ENCODE data around the gene POLR2B. TPM values are rescaled to one million over a fixed set of nuclear protein-coding genes. Genes with fewer than 3 reads are reported as not detected.
A peak's percentile ranks its signal among the peaks of the same experiment; 100 is the strongest.

POLR2B gene
- total and polyA plus RNA-seq, 2 of the 4 experiments (the other 2 are of a cell fraction) = 74.0 to 106 TPM

DNA sequence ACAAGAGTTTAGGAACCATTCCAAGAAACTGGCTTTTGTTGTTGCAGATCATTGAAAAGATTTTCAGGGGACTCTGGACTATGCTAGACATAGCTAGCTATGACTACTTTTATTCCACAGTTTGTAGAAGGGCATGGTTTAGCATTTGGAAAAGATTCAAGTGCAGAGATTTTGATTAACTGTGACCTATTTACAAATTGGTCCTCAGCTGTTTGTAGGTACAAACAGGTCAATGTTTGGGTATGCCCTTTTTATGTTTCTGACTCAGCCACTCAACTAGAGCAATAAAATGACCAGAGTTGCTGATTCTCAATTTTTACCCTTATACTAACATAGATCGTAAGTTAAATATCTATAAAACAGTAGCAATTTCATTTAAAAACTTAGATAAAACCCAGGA lies 84.8 kb downstream of the POLR2B start:
- H2BK20ac ChIP-seq (ENCODE audit: low read depth, low read length) = peak overlapping the region; percentile 88
- H3K4me3 ChIP-seq (ENCODE audit: insufficient read depth, low read depth, low read length) = no peak overlapping the region
- H3K9me3 ChIP-seq (ENCODE audit: control insufficient read depth, insufficient read depth, low read length) = no peaks in the 10 kb centered on the region
- no peak overlapping the region for H2AK5ac ChIP-seq (ENCODE audit: low read depth, low read length)
- no CpG with 5 or more reads among the region's 1 CpG for WGBS, 2 experiments (ENCODE audit: extremely low coverage in 2 of 2, insufficient read length in 1 of 2)
- ATAC-seq (ENCODE audit: low read depth) = no peak
- H3K14ac ChIP-seq (replicated peaks; ENCODE audit: low read depth, low read length) = peak overlapping the region; percentile 84; the same call in 1 of the 2 replicates
- no peak overlapping the region for H3K27ac ChIP-seq (ENCODE audit: insufficient read depth, low read length)
- no TSS peak for BruUV-seq (replicated peaks)
- peak overlapping the region; percentile 94; the same call in 1 of the 2 replicates for H3K4ac ChIP-seq (ENCODE audit: low read depth, low read length)
- no peak overlapping the region for H2AK9ac ChIP-seq (replicated peaks; ENCODE audit: low read depth, low read length, poor library complexity)
- no peaks in the 10 kb centered on the region for H3K27me3 ChIP-seq (ENCODE audit: control insufficient read depth, insufficient read depth, low read length)
- H2BK5ac ChIP-seq (ENCODE audit: low read depth, low read length, poor library complexity, severe bottlenecking) = peak overlapping the region; percentile 51
- no peak overlapping the region for H3K9ac ChIP-seq (ENCODE audit: low read depth, low read length)
- no peak overlapping the region; the same call in 1 of the 2 replicates for H4K5ac ChIP-seq (ENCODE audit: low read depth, low read length)
- H2BK120ac ChIP-seq (ENCODE audit: low read depth, low read length) = peak overlapping the region; percentile 85
- H3K56ac ChIP-seq (ENCODE audit: extremely low read depth, insufficient read depth, low read length) = no peak overlapping the region
- in situ Hi-C loops (cut with MboI; ENCODE audit: low sequenced_read_pairs) (no loop called here), intact Hi-C loops (cut with micrococcal nuclease) (no loop called here), dilution Hi-C loops (cut with HindIII; ENCODE audit: low sequenced_read_pairs, unreplicated experiment) (no loop called here)
- TF ChIP-seq ELK1 (IDR thresholded peaks at IDR 0.05; ENCODE audit: borderline replicate concordance, low read depth, low read length) (no peak), MAZ (IDR thresholded peaks at IDR 0.05; ENCODE audit: borderline replicate concordance, low read depth, low read length) (no peak), RAD21 (IDR thresholded peaks at IDR 0.05; ENCODE audit: low read length) (no peak), RCOR1 (IDR thresholded peaks at IDR 0.05; ENCODE audit: insufficient replicate concordance, low read length) (no peak), MAFK (IDR thresholded peaks at IDR 0.05; ENCODE audit: low read depth, low read length) (no peak), NFE2L2 (IDR thresholded peaks at IDR 0.05; ENCODE audit: low read depth, low read length) (no peak), FOS (IDR thresholded peaks at IDR 0.05; ENCODE audit: low read depth, low read length) (no peak), SMC3 (IDR thresholded peaks at IDR 0.05; ENCODE audit: low read depth, low read length) (no peak), MXI1 (IDR thresholded peaks at IDR 0.05; ENCODE audit: borderline replicate concordance, low read depth, low read length) (no peak), CHD1 (IDR thresholded peaks at IDR 0.05; ENCODE audit: low read depth, low read length) (no peak)
- peaks cover 3 to 67% of the 10 kb centered on the region in 2 experiments for H3K79me1 ChIP-seq (ENCODE audit: low read depth in 1 of 2, low read length in 2 of 2)
- no peak overlapping the region for H3K18ac ChIP-seq (ENCODE audit: low read depth, low read length)
- H4K91ac ChIP-seq (ENCODE audit: insufficient read depth, low read depth, low read length) = peak overlapping the region; percentile 82; the same call in 1 of the 2 replicates
- DNase-seq = no peak
- peaks cover 6% of the 10 kb centered on the region for H4K20me1 ChIP-seq (ENCODE audit: insufficient read depth, low read length)
- peaks cover 25% of the 10 kb centered on the region for H3K4me1 ChIP-seq (ENCODE audit: control insufficient read depth, insufficient read depth, low read length)
- peaks cover 20% of the 10 kb centered on the region for H3K9me1 ChIP-seq (ENCODE audit: insufficient read depth, low read length)
- H4K8ac ChIP-seq (ENCODE audit: low read depth in 2 of 2, low read length in 2 of 2) = peak overlapping the region; percentile 17 to 75; a peak in 1 of 4 replicates
- no peaks in the 10 kb centered on the region for H3K36me3 ChIP-seq (ENCODE audit: control insufficient read depth, insufficient read depth, low read length)
- H2BK15ac ChIP-seq (ENCODE audit: low read depth, low read length) = 0 out of 3 replicates have a peak overlapping the region, but pooled peaks have one; percentile 84
- peak overlapping the region; percentile 94; the same call in 1 of the 2 replicates for H3K23ac ChIP-seq (ENCODE audit: low read depth, low read length)
- H2AFZ ChIP-seq (replicated peaks; ENCODE audit: low read length, poor library complexity) = no peak overlapping the region
- H3K4me2 ChIP-seq (ENCODE audit: low read depth, low read length) = no peak overlapping the region
- ChIA-PET POLR2A (ENCODE audit: unreplicated experiment) (no interaction called here), CTCF (no interaction called here)

Data from IMR-90 (cell line).